PC-9 (cell line): ENCODE data around the gene SLC37A3.

Experiments
- CTCF ChIP-seq: fragments of 200-600 bp; sonication (generic); conservative IDR thresholded peaks from 2 replicates; pipeline ENCODE4 v1.6.1; 2017; ENCODE audit warnings: mixed run types, antibody characterized with exemption, mild to moderate bottlenecking, moderate library complexity
- EZH2 ChIP-seq: fragments of 200-600 bp; sonication (generic); IDR thresholded peaks from 2 replicates; pipeline ENCODE4 v1.8.0; 2017; ENCODE audit warnings: antibody characterized with exemption, low read depth

GRCh38 chr7:140426130-140426529 is 27.8 kb upstream of the SLC37A3 start:
- TF ChIP-seq CTCF (no peak), EZH2 (no peak)
